Measurements from ENCODE around the gene EFNA2.

EFNA2 gene

DNA sequence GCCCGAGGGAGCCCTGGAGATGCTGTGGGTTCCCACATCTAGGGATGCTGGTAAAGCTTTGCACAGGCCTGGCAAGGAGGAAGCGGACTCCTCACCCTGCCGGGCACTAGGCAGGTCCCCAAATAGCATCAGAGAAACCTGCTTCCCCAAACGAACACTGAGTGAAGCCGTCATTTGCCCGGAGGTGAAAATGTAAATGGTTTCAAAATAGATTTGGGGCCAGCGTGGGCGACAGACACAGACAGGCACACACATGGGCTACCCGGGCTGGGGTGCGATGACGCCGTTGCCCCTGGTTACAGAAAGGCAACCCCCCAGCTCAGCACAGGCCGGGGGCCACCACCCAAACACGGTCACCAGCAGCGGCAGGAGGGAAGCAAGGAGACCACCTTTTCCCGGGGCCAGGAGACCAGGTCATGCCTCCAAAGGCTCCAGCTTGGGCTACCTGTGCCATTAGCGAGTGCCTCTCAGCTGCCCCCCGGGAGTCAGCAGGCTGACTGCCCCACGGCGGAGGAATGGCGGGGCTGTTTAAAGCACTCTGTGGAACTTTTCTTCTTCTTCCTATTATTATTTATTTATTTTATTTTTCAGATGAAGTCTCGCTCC is 50.5 kb downstream of the EFNA2 start:
- TF ChIP-seq, protein P1, sequence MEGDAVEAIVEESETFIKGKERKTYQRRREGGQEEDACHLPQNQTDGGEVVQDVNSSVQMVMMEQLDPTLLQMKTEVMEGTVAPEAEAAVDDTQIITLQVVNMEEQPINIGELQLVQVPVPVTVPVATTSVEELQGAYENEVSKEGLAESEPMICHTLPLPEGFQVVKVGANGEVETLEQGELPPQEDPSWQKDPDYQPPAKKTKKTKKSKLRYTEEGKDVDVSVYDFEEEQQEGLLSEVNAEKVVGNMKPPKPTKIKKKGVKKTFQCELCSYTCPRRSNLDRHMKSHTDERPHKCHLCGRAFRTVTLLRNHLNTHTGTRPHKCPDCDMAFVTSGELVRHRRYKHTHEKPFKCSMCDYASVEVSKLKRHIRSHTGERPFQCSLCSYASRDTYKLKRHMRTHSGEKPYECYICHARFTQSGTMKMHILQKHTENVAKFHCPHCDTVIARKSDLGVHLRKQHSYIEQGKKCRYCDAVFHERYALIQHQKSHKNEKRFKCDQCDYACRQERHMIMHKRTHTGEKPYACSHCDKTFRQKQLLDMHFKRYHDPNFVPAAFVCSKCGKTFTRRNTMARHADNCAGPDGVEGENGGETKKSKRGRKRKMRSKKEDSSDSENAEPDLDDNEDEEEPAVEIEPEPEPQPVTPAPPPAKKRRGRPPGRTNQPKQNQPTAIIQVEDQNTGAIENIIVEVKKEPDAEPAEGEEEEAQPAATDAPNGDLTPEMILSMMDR (IDR thresholded peaks at IDR 0.05; ENCODE audit: extremely low read depth, missing control alignments), result no peak
- DNase-seq (ENCODE audit: low spot score), result peak; percentile 68

DNA sequence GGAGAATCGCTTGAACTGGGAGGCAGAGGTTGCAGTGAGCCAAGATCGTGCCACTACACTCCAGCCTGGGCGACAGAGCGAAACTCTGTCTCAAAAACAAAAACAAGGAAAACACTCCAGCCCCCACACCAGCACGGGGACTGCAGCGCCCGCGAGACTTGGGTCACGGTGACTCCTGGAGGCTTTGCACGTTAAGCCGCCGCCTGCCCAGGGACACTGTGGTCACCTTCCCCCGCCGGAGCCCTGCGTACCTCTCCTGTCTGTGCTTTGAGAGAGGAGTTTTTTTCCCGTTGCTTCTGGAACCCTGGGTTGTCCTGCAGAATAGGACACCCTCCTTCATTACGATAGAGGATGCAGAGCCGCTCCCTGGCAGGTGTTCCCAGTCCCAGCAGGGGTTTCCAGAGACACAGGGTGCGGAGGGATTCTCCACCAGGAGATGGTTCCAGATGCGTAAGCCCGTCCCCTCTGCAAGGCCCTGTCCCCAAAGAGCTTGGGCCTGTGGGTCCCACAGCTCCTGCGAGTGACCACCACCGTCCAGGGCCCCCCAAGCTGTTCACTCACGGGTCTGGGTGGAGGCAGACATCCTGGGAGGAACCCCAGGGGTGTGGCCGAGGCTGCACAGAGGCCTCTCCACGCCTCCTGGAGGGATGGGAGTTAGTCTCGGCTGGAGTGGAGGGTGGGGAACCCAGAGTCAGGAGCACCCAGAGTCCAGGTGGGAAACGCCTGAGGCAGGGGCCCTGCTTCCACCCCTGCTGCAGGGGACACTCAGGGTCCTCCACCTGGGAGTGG is 55.2 kb downstream of the EFNA2 start:
- DNase-seq (ENCODE audit: low spot score), result no peak
- TF ChIP-seq, protein P1 (IDR thresholded peaks at IDR 0.05; ENCODE audit: extremely low read depth, missing control alignments), result no peak

DNA sequence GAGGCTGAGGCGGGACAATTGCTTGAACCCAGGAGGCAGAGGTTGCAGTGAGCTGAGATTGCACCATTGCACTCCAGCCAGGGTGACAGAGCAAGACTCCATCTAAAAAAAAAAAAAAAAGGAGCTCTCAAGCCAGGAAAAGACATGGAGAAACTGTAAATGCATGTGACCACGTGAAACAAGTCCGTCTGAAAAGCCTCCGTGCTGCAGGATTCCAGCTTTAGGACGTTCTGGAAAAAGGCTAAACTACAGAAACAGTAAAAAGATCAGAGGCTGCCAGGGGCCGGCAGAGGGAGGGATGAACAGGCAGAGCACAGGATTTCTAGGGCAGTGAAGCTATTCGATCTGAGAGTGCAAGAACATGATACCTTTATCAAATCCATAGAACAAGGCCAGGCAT is 57.4 kb downstream of the EFNA2 start:
- no peak for DNase-seq (ENCODE audit: low spot score)
- TF ChIP-seq, protein P1 (IDR thresholded peaks at IDR 0.05; ENCODE audit: extremely low read depth, missing control alignments), result no peak

DNA sequence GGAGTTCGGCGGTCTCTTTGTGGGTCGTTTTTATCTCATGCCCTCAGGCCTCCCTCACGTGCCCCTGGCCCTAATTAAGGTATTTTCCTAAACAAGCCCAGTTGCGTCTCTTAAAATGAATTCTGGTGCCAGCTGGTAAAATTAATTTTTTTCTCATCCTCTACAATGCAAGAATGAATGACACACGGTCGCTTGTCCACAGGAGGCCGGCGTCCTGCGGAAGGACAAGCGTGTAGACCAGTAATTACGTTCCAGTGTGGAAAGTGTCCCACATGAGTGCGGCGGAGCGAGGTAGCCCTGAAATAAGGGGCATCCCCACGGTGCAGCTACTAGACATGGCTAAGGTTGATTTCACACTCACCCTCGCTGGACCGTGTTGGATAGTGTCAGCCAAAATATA is 63.5 kb downstream of the EFNA2 start:
- no peak for DNase-seq (ENCODE audit: low spot score)
- TF ChIP-seq, protein P1 (IDR thresholded peaks at IDR 0.05; ENCODE audit: extremely low read depth, missing control alignments), result no peak

DNA sequence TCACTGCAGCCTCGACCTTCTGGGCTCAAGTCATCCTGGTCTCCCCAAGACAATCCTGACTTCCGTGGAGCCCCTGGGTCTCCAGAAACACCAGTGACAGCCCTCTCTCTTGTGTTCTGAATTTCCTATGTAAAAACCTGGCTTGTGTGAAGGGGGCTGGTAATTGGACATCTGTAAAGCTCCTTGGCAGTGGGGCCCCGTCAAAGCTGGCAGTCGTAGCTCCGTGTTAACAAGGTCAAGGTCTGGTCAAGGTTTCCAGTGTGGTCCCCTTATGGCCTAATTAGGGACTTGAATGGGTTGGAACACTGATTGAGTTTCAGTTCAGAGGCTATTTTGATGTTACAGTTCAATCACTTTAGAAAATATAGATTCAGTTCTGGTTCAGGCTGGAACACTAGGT is 65.2 kb downstream of the EFNA2 start:
- TF ChIP-seq, protein P1 (IDR thresholded peaks at IDR 0.05; ENCODE audit: extremely low read depth, missing control alignments), result no peak

More for the DNA sequence above, 65.2 kb downstream of the EFNA2 start:
- DNase-seq (ENCODE audit: low spot score), result no peak
